A549 (cell line): ENCODE measurements around the gene SLC9C1. TPM values are rescaled to one million over a fixed set of nuclear protein-coding genes. Genes with fewer than 3 reads are reported as not detected.
A peak's percentile ranks its signal among the peaks of the same experiment; 100 is the strongest.

Experiments used
- ATAC-seq, 2 experiments: fragments of 200-7000 bp in 1 of 2; fragments of >200 bp in 1 of 2; cut with Nextera tagmentation in 1 of 2; cut with Tn5 transposase in 1 of 2; 3 replicates each; pipeline versions ENCODE4 v1.8.0 to v1.9.1; 2018 to 2020; ENCODE audit warnings: mild to moderate bottlenecking in 1 of 2, moderate library complexity in 1 of 2
- CTCF ChIA-PET: fragments of 300-600 bp; sonication (Branson Sonifier 250); formaldehyde crosslinking; extraction: SDS; loops from one replicate; lab custom pipeline; 2021; ENCODE audit warnings: antibody characterized with exemption, inconsistent platforms; lab: Yijun Ruan, JAX
- POLR2A ChIA-PET: fragments of 350-600 bp; formaldehyde crosslinking; extraction: SDS; loops from one replicate; lab custom pipeline; 2021; ENCODE audit warnings: antibody characterized with exemption, inconsistent platforms; lab: Yijun Ruan, JAX
- DNase-seq, 2 experiments: peaks; one replicate each; pipeline versions ENCODE4 v3.0.0 to v3.0.0-alpha.2; 2011 to 2016; ENCODE audit warnings: low read depth in 1 of 2, low spot score in 1 of 2
- FAIRE-seq: peaks from 2 replicates; lab custom pipeline; 2011; peaks lifted over from hg19 to GRCh38; lab: Jason Lieb, UNC
- H3K27ac ChIP-seq, 2 experiments: fragments of >200 bp; sonication (Bioruptor Twin); formaldehyde crosslinking; 3 replicates each; pipeline ENCODE4 v1.5.1; 2016 to 2017
- H3K4me1 ChIP-seq: fragments of >200 bp; sonication (Bioruptor Twin); formaldehyde crosslinking; 3 replicates; pipeline ENCODE4 v1.6.1; 2016
- H3K4me2 ChIP-seq: fragments of >200 bp; sonication (Bioruptor Twin); formaldehyde crosslinking; 3 replicates; pipeline ENCODE4 v1.6.1; 2016
- H3K4me3 ChIP-seq: fragments of >200 bp; sonication (Bioruptor Twin); formaldehyde crosslinking; 3 replicates; pipeline ENCODE4 v1.5.1; 2016
- H3K9me3 ChIP-seq: fragments of >200 bp; sonication (Bioruptor Twin); formaldehyde crosslinking; 3 replicates; pipeline ENCODE4 v1.6.1; 2016
- ATOH8 ChIP-seq: fragments of 250-450 bp; sonication (Bioruptor Pico); IDR thresholded peaks from 2 replicates; pipeline ENCODE4 v1.5.0; 2020; ENCODE audit warnings: low read depth, mild to moderate bottlenecking, moderate library complexity
- CBX8 ChIP-seq: fragments of 200-600 bp; sonication (generic); IDR thresholded peaks from 2 replicates; pipeline ENCODE4 v1.6.1; 2016
- CHD4 ChIP-seq: fragments of 200-600 bp; sonication (generic); IDR thresholded peaks from 2 replicates; pipeline ENCODE4 v1.6.1; 2016; ENCODE audit warnings: antibody characterized with exemption, mild to moderate bottlenecking, borderline replicate concordance
- EHF ChIP-seq: fragments of 250-450 bp; sonication (Bioruptor Pico); IDR thresholded peaks from 2 replicates; pipeline ENCODE4 v1.5.0; 2020; ENCODE audit warnings: mild to moderate bottlenecking
- ESRRA ChIP-seq: fragments of 150-350 bp; IDR thresholded peaks from 2 replicates; pipeline ENCODE4 v1.6.1; 2014; ENCODE audit warnings: mild to moderate bottlenecking, low read length, borderline replicate concordance
- FOSB ChIP-seq: fragments of 250-450 bp; sonication (Bioruptor Pico); IDR thresholded peaks from 2 replicates; pipeline ENCODE4 v1.5.0; 2020; ENCODE audit warnings: mild to moderate bottlenecking, moderate library complexity
- FOXS1 ChIP-seq: fragments of 250-450 bp; sonication (Bioruptor Pico); IDR thresholded peaks from 2 replicates; pipeline ENCODE4 v1.5.0; 2020; ENCODE audit warnings: mild to moderate bottlenecking, moderate library complexity
- HDAC2 ChIP-seq: fragments of 200-600 bp; sonication (generic); IDR thresholded peaks from 2 replicates; pipeline ENCODE4 v1.6.1; 2016
- HES2 ChIP-seq: fragments of >200 bp; sonication (Bioruptor Twin); formaldehyde crosslinking; IDR thresholded peaks from 2 replicates; pipeline ENCODE4 v1.6.1; 2016
- HOXA7 ChIP-seq: fragments of 250-450 bp; sonication (Bioruptor Pico); IDR thresholded peaks from 2 replicates; pipeline ENCODE4 v1.5.0; 2020; ENCODE audit warnings: mild to moderate bottlenecking, moderate library complexity
- HOXB5 ChIP-seq: fragments of 250-450 bp; sonication (Bioruptor Pico); IDR thresholded peaks from 2 replicates; pipeline ENCODE4 v1.5.0; 2020; ENCODE audit warnings: mild to moderate bottlenecking, moderate library complexity
- MAFK ChIP-seq: fragments of 450-650 bp; IDR thresholded peaks from 2 replicates; pipeline ENCODE4 v1.6.1; 2014; ENCODE audit not compliant: partially characterized antibody
- POLR2AphosphoS2 ChIP-seq: conservative IDR thresholded peaks from 2 replicates; pipeline ENCODE4 v1.6.1; 2012; ENCODE audit warnings: low read length, improper control_type of control experiment, inconsistent platforms
- RFX5 ChIP-seq: fragments of 450-650 bp; IDR thresholded peaks from 2 replicates; pipeline ENCODE4 v1.7.1; 2014; ENCODE audit warnings: antibody characterized with exemption, mild to moderate bottlenecking, moderate library complexity
- USF2 ChIP-seq: fragments of 450-650 bp; IDR thresholded peaks from 2 replicates; pipeline ENCODE4 v1.6.1; 2014; ENCODE audit warnings: antibody characterized with exemption
- whole genome bisulfite sequencing: methylation state at CpG from one replicate; pipeline ENCODE4 v1.1.6; 2017; ENCODE audit errors: missing lambda C conversion rate; 5-methylcytosine and 5-hydroxymethylcytosine counted together
- polyA plus RNA-seq, 4 experiments: library from polyadenylated mRNA; depleted of rRNA in 3 of 4; stranded (reverse); fragments of >200 nt; fragmentation: RNase III in 1 of 4; extraction: RNeasy Plus Mini Kit Qiagen cat#74134 plus additional on column Dnase treatment in 1 of 4; gene quantifications; 2 replicates in 3 of 4; 3 replicates in 1 of 4; pipeline ENCODE4 v1.2.3, GENCODE V29; 2011 to 2017
- TF ChIP-seq, protein P1 (sequence below): fragments of 200-600 bp; sonication (generic); IDR thresholded peaks from 2 replicates; pipeline ENCODE4 v1.6.1; 2016; ENCODE audit warnings: antibody characterized with exemption, mild to moderate bottlenecking, moderate library complexity
- TF ChIP-seq, protein P2 (sequence below): fragments of >200 bp; sonication (Bioruptor Twin); formaldehyde crosslinking; IDR thresholded peaks from 3 replicates; pipeline ENCODE4 v1.5.1; 2016

SLC9C1 gene
- polyA plus RNA-seq, 2 of the 4 experiments (the other 2 are of a cell fraction) = not detected

DNA sequence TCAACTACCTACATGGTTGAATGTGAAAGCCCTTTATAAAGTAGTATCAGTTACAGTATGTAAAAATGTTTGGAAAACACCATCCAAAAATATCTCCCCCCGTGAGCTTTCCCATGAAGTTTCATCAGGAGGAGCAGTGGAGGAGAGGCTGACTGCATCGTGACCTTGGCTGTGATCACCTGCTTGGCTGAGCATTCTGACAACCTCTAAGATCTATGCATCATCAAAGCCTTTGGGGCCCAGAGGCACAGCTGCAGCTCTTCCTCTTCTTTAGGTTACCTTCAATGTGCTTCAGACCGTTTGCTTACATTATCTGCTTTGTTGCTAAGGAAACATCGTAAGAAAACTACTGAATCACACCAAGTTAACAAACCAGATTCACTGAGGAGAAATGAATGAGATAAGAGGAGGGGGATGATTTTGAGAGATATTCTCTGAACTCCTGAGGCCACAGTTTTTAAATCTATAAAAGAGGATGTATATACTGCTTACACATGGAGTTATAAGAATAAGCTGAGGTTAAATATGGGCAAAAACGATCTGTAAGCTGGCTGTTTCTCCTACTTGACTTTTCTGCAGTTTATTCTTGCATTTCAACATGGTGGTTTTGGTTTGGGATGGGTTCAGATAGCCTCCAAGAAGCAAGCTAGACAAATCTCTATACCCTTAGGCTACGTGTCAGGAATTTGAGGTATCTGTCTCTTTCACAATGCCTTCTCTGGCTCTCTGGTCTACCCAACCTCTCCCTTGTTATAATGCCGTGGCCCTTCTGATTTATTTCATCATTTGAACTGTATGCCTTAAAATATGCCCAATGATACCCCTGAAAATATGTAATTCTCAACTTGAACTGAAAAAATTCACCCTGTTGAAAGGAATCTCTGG lies 164.9 kb downstream of the SLC9C1 start:
- Histone ChIP-seq H3K4me2 (no peak overlapping the region), H3K27ac (no peak overlapping the region)
- WGBS = 65% methylated on average over 7 of the region's 7 CpGs

More for the DNA sequence above, 164.9 kb downstream of the SLC9C1 start:
- TF ChIP-seq ATOH8 (CRISPR knock-in tag) (no peak), FOSB (CRISPR knock-in tag) (no peak), ESRRA (no peak), CBX8 (no peak), EHF (CRISPR knock-in tag) (no peak), HOXA7 (CRISPR knock-in tag) (no peak), CHD4 (no peak), FOXS1 (CRISPR knock-in tag) (no peak), HDAC2 (no peak), MAFK (no peak), HES2 (no peak), POLR2AphosphoS2 (no peak), RFX5 (no peak), USF2 (no peak), HOXB5 (CRISPR knock-in tag) (no peak)
- TF ChIP-seq, protein P1, sequence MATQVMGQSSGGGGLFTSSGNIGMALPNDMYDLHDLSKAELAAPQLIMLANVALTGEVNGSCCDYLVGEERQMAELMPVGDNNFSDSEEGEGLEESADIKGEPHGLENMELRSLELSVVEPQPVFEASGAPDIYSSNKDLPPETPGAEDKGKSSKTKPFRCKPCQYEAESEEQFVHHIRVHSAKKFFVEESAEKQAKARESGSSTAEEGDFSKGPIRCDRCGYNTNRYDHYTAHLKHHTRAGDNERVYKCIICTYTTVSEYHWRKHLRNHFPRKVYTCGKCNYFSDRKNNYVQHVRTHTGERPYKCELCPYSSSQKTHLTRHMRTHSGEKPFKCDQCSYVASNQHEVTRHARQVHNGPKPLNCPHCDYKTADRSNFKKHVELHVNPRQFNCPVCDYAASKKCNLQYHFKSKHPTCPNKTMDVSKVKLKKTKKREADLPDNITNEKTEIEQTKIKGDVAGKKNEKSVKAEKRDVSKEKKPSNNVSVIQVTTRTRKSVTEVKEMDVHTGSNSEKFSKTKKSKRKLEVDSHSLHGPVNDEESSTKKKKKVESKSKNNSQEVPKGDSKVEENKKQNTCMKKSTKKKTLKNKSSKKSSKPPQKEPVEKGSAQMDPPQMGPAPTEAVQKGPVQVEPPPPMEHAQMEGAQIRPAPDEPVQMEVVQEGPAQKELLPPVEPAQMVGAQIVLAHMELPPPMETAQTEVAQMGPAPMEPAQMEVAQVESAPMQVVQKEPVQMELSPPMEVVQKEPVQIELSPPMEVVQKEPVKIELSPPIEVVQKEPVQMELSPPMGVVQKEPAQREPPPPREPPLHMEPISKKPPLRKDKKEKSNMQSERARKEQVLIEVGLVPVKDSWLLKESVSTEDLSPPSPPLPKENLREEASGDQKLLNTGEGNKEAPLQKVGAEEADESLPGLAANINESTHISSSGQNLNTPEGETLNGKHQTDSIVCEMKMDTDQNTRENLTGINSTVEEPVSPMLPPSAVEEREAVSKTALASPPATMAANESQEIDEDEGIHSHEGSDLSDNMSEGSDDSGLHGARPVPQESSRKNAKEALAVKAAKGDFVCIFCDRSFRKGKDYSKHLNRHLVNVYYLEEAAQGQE = no peak
- TF ChIP-seq, protein P2, sequence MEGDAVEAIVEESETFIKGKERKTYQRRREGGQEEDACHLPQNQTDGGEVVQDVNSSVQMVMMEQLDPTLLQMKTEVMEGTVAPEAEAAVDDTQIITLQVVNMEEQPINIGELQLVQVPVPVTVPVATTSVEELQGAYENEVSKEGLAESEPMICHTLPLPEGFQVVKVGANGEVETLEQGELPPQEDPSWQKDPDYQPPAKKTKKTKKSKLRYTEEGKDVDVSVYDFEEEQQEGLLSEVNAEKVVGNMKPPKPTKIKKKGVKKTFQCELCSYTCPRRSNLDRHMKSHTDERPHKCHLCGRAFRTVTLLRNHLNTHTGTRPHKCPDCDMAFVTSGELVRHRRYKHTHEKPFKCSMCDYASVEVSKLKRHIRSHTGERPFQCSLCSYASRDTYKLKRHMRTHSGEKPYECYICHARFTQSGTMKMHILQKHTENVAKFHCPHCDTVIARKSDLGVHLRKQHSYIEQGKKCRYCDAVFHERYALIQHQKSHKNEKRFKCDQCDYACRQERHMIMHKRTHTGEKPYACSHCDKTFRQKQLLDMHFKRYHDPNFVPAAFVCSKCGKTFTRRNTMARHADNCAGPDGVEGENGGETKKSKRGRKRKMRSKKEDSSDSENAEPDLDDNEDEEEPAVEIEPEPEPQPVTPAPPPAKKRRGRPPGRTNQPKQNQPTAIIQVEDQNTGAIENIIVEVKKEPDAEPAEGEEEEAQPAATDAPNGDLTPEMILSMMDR = no peak
- Histone ChIP-seq H3K4me3 (no peak overlapping the region), H3K4me1 (peaks cover 4% of the 10 kb centered on the region; the same call in 1 of the 3 replicates), H3K9me3 (no peaks in the 10 kb centered on the region)
- ATAC-seq (no peak), DNase-seq (peak in 1 of 2 experiments; percentile 3), FAIRE-seq (no peak)
- POLR2A ChIA-PET = no interaction called here
- CTCF ChIA-PET = interaction anchor here (0.9 to 2.9 kb wide), 2 partner anchors 9 to 18 kb away, joined by 4 to 8 read pairs; no protein-coding TSS in a partner anchor
